Renal cortex interstitium (tissue), 11 donors: ENCODE results near the gene SHFL. TPM values are rescaled to one million over a fixed set of nuclear protein-coding genes. Genes with fewer than 3 reads are reported as not detected.

Experiments used
- DNase-seq, 11 donors: peaks; one replicate each; pipeline ENCODE4 v3.0.0-alpha.2; 2013; ENCODE audit warnings: low read depth in 9 of 11, low spot score in 4 of 11; ENCODE audit errors: extremely low read depth in 1 of 11
- polyA plus RNA-seq, 3 donors: library from polyadenylated mRNA; unstranded; fragments of 120-200 nt; gene quantifications; one replicate each; pipeline ENCODE4 v1.2.1, GENCODE V29; 2013; ENCODE audit not compliant: insufficient read length in 3 of 3

The SHFL gene
- polyA plus RNA-seq, 3 donors: 24.1 to 31.0 (median 25.9) TPM

DNA sequence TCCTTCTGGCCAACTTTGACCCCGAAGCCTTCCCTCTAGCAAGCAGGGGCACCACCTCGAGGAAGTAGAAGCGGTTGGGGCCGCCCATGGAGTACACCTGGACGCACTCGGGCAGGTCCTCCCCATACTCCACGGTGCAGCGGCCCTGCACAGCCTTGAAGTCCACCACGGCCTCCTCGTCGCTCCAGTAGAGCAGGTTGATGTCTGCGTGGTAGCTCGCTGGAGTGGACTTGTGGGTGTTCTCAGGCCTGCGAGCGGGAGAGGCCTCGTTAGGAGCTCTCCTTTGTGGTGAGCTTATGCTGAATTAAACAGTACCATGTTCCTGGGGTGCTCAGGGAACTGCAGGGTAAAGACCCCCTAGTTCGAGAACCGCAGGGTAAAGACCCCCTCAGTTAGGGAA lies 55.9 kb downstream of the SHFL start:
- no peak for DNase-seq

Other genes with a start within 250 kb of the SHFL start
- 10 to 100 TPM; 21.1 to 26.8 (median 21.1) TPM for gene OLFM2, start 149.8 kb upstream of the SHFL start, polyA plus RNA-seq
- 1 to 10 TPM in 1 of 3 donors, under 1 TPM in 2; 0.56 to 1.7 (median 0.96) TPM for gene COL5A3, start 75.8 kb upstream of the SHFL start, polyA plus RNA-seq
- under 1 TPM in 1 of 3 donors, not detected in 2; 0.27 TPM for gene RDH8, start 72.8 kb upstream of the SHFL start, polyA plus RNA-seq
- 1 to 10 TPM; 1.4 to 2.9 (median 2.9) TPM for gene ANGPTL6, start 16.4 kb downstream of the SHFL start, polyA plus RNA-seq
- gene PPAN, start 20.0 kb downstream of the SHFL start, polyA plus RNA-seq: 10 to 100 TPM; 24.7 to 38.9 (median 34.5) TPM
- 10 to 100 TPM; 11.1 to 16.8 (median 14.6) TPM for gene P2RY11, start 25.4 kb downstream of the SHFL start, polyA plus RNA-seq
- gene EIF3G, start 33.6 kb downstream of the SHFL start, polyA plus RNA-seq: 100 to 1,000 TPM; 194 to 214 (median 205) TPM
- gene DNMT1, start 108.6 kb downstream of the SHFL start, polyA plus RNA-seq: 100 to 1,000 TPM; 103 to 131 (median 113) TPM
- gene S1PR2, start 145.0 kb downstream of the SHFL start, polyA plus RNA-seq: 10 to 100 TPM; 10.2 to 13.0 (median 12.2) TPM
- 10 to 100 TPM; 32.0 to 51.4 (median 50.5) TPM for gene MRPL4, start 165.9 kb downstream of the SHFL start, polyA plus RNA-seq
- 1 to 10 TPM; 5.3 to 6.7 (median 6.7) TPM for gene ICAM1, start 184.8 kb downstream of the SHFL start, polyA plus RNA-seq
- under 1 TPM; 0.22 to 0.44 (median 0.24) TPM for gene ICAM4, start 200.6 kb downstream of the SHFL start, polyA plus RNA-seq
- under 1 TPM; 0.12 to 0.42 (median 0.24) TPM for gene ICAM5, start 203.6 kb downstream of the SHFL start, polyA plus RNA-seq
- gene ZGLP1, start 223.5 kb downstream of the SHFL start, polyA plus RNA-seq: 1 to 10 TPM; 5.6 to 9.7 (median 6.3) TPM
- gene FDX2, start 229.7 kb downstream of the SHFL start, polyA plus RNA-seq: 10 to 100 TPM; 14.5 to 23.3 (median 20.6) TPM
- 10 to 100 TPM; 21.0 to 38.9 (median 37.3) TPM for gene RAVER1, start 247.2 kb downstream of the SHFL start, polyA plus RNA-seq